ENCODE measurements around the gene SPATA17.

The SPATA17 gene

GRCh38 chr1:217805792-217806191 is 174.6 kb downstream of the SPATA17 start:
- Histone ChIP-seq H3F3A (ENCODE audit: insufficient read depth) (no peaks in the 10 kb centered on the region), H3K27me3 (ENCODE audit: low read length) (no peaks in the 10 kb centered on the region), H3K79me2 (ENCODE audit: insufficient read depth, low read length) (no peaks in the 10 kb centered on the region), H3K9me2 (replicated peaks; ENCODE audit: insufficient read depth, low read length) (0 out of 2 replicates have a peak, but pooled peaks cover 5% of the 10 kb centered on the region), H3K4me3 (ENCODE audit: insufficient read depth, low read length, poor library complexity, severe bottlenecking) (no peak overlapping the region), H3K27ac (ENCODE audit: low read depth, low read length) (no peak overlapping the region), H4K20me1 (ENCODE audit: low read depth, low read length) (no peaks in the 10 kb centered on the region), H3K36me3 (ENCODE audit: low read length) (no peaks in the 10 kb centered on the region), H3K9me3 (ENCODE audit: insufficient read depth, low read length) (no peaks in the 10 kb centered on the region), H3K4me2 (ENCODE audit: low read depth, low read length, poor library complexity, severe bottlenecking) (no peak overlapping the region), H3K9ac (ENCODE audit: low read length) (no peak overlapping the region), H2AFZ (ENCODE audit: low read depth, low read length, severe bottlenecking) (no peak overlapping the region)
- TF ChIP-seq CTCF (IDR thresholded peaks at IDR 0.05; ENCODE audit: insufficient read depth, low read length, poor library complexity, severe bottlenecking) (no peak), EZH2phosphoT487 (conservative IDR thresholded peaks at IDR 0.05; ENCODE audit: low read length) (no peak)

GRCh38 chr1:217812175-217812574 is 181.0 kb downstream of the SPATA17 start:
- Histone ChIP-seq H4K20me1 (ENCODE audit: low read depth, low read length) (no peaks in the 10 kb centered on the region), H3K9ac (ENCODE audit: low read length) (no peak overlapping the region), H3K27me3 (ENCODE audit: low read length) (no peaks in the 10 kb centered on the region), H3K9me2 (replicated peaks; ENCODE audit: insufficient read depth, low read length) (no peaks in the 10 kb centered on the region), H3K79me2 (ENCODE audit: insufficient read depth, low read length) (no peaks in the 10 kb centered on the region), H2AFZ (ENCODE audit: low read depth, low read length, severe bottlenecking) (no peak overlapping the region), H3K4me2 (ENCODE audit: low read depth, low read length, poor library complexity, severe bottlenecking) (no peak overlapping the region), H3K4me3 (ENCODE audit: insufficient read depth, low read length, poor library complexity, severe bottlenecking) (no peak overlapping the region), H3K9me3 (ENCODE audit: insufficient read depth, low read length) (no peaks in the 10 kb centered on the region), H3K27ac (ENCODE audit: low read depth, low read length) (no peak overlapping the region), H3K36me3 (ENCODE audit: low read length) (no peaks in the 10 kb centered on the region), H3F3A (ENCODE audit: insufficient read depth) (no peaks in the 10 kb centered on the region)
- TF ChIP-seq CTCF (IDR thresholded peaks at IDR 0.05; ENCODE audit: insufficient read depth, low read length, poor library complexity, severe bottlenecking) (no peak), EZH2phosphoT487 (conservative IDR thresholded peaks at IDR 0.05; ENCODE audit: low read length) (no peak)

DNA sequence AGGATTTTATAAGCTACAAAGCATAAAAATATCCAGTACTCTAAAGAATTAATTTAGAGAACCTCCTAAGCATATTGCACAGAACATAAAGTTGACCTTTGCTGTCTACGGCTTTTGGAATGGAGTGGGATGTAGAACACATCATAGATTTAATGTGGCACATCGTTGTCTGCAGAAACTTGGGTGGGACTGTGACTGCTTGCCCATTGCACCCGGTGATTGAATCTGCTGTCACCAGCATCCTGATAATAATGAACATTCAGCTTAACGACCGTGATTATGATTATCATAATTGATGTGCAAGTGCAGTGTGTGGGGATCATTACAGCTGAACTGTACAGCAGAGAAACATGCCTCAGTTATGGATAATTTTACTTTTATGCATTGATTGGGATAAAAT is 181.9 kb downstream of the SPATA17 start:
- Histone ChIP-seq H3K4me3 (ENCODE audit: insufficient read depth, low read length, poor library complexity, severe bottlenecking) (no peak overlapping the region), H2AFZ (ENCODE audit: low read depth, low read length, severe bottlenecking) (no peak overlapping the region), H3F3A (ENCODE audit: insufficient read depth) (no peaks in the 10 kb centered on the region), H3K9me3 (ENCODE audit: insufficient read depth, low read length) (no peaks in the 10 kb centered on the region), H3K9me2 (replicated peaks; ENCODE audit: insufficient read depth, low read length) (no peaks in the 10 kb centered on the region), H3K27ac (ENCODE audit: low read depth, low read length) (no peak overlapping the region), H3K4me2 (ENCODE audit: low read depth, low read length, poor library complexity, severe bottlenecking) (no peak overlapping the region), H3K27me3 (ENCODE audit: low read length) (no peaks in the 10 kb centered on the region), H3K36me3 (ENCODE audit: low read length) (no peaks in the 10 kb centered on the region), H4K20me1 (ENCODE audit: low read depth, low read length) (no peaks in the 10 kb centered on the region), H3K79me2 (ENCODE audit: insufficient read depth, low read length) (no peaks in the 10 kb centered on the region), H3K9ac (ENCODE audit: low read length) (no peak overlapping the region)
- TF ChIP-seq CTCF (IDR thresholded peaks at IDR 0.05; ENCODE audit: insufficient read depth, low read length, poor library complexity, severe bottlenecking): no peak
- no peak for TF ChIP-seq EZH2phosphoT487 (conservative IDR thresholded peaks at IDR 0.05; ENCODE audit: low read length)
